ENCODE measurements around the gene REC114.

DNA sequence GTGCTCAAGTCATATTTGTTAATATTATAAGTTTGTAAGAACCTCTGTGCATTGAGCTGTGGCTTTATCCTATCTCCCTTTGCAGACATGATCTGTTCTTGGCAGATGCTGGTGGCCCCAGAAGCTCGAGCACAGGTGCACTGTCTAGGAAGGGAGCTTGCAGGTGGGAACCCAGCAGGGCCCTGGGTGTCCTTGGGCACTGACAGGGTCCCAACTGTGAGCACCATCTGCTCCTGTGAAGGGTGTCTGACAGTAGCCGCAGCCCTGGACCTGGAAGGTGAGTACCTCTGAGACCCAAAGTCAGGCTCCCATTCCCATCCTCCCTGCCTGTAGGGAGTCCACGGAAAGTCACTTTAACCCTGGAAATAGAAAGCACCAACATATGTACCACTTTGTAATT is 2.4 kb upstream of the REC114 start:
- TF ChIP-seq, protein P1, sequence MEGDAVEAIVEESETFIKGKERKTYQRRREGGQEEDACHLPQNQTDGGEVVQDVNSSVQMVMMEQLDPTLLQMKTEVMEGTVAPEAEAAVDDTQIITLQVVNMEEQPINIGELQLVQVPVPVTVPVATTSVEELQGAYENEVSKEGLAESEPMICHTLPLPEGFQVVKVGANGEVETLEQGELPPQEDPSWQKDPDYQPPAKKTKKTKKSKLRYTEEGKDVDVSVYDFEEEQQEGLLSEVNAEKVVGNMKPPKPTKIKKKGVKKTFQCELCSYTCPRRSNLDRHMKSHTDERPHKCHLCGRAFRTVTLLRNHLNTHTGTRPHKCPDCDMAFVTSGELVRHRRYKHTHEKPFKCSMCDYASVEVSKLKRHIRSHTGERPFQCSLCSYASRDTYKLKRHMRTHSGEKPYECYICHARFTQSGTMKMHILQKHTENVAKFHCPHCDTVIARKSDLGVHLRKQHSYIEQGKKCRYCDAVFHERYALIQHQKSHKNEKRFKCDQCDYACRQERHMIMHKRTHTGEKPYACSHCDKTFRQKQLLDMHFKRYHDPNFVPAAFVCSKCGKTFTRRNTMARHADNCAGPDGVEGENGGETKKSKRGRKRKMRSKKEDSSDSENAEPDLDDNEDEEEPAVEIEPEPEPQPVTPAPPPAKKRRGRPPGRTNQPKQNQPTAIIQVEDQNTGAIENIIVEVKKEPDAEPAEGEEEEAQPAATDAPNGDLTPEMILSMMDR (optimal IDR thresholded peaks at IDR 0.05 in 1 of 3, IDR thresholded peaks at IDR 0.05 in 1 of 3, conservative IDR thresholded peaks at IDR 0.05 in 1 of 3; ENCODE audit: extremely low read depth in 1 of 3, insufficient read depth in 2 of 3, low read length in 3 of 3), result no peak
- no peak for TF ChIP-seq EZH2 (IDR thresholded peaks at IDR 0.05; ENCODE audit: low read length)
